ENCODE results near the gene LIN54. TPM values are rescaled to one million over a fixed set of nuclear protein-coding genes. Genes with fewer than 3 reads are reported as not detected.

LIN54 gene
- total and polyA plus RNA-seq, 2 of the 13 experiments (the other 11 are each of a cell fraction or from before 2014, with no cell fraction given): 25.2 to 32.9 TPM

DNA sequence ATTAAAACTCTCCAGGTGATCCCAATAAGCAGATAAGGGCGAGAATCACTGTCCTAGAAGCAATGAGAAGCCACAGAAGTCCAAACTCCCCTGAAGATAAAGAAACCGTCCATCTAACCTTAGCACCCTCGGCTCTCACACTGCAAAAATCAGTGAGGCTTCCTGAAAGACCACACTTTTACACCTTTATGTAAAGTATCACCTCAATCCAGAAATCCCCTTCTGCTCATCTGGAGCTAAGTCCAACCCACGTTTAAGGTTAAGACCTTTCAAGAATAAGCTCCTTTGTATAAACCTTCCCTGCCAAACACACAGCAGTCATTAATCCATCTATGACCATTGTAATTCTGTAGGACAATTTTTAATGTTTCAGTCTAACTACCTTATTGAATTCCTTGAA lies 41.7 kb downstream of the LIN54 start (continued):
- TF ChIP-seq ZNF337 (CRISPR knock-in tag; IDR thresholded peaks at IDR 0.05; ENCODE audit: borderline replicate concordance, low read depth) (no peak), CBX2 (IDR thresholded peaks at IDR 0.05; ENCODE audit: low read depth, low read length) (no peak), CBX2 (CRISPR knock-in tag; IDR thresholded peaks at IDR 0.05; ENCODE audit: low read depth) (no peak), HNRNPL (IDR thresholded peaks at IDR 0.05; ENCODE audit: low read depth, low read length) (no peak), ZNF616 (CRISPR knock-in tag; IDR thresholded peaks at IDR 0.05; ENCODE audit: low read depth) (no peak), AHR (CRISPR knock-in tag; IDR thresholded peaks at IDR 0.05) (no peak)
- TF ChIP-seq, protein P1, sequence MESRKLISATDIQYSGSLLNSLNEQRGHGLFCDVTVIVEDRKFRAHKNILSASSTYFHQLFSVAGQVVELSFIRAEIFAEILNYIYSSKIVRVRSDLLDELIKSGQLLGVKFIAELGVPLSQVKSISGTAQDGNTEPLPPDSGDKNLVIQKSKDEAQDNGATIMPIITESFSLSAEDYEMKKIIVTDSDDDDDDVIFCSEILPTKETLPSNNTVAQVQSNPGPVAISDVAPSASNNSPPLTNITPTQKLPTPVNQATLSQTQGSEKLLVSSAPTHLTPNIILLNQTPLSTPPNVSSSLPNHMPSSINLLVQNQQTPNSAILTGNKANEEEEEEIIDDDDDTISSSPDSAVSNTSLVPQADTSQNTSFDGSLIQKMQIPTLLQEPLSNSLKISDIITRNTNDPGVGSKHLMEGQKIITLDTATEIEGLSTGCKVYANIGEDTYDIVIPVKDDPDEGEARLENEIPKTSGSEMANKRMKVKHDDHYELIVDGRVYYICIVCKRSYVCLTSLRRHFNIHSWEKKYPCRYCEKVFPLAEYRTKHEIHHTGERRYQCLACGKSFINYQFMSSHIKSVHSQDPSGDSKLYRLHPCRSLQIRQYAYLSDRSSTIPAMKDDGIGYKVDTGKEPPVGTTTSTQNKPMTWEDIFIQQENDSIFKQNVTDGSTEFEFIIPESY (CRISPR knock-in tag; IDR thresholded peaks at IDR 0.05): no peak

DNA sequence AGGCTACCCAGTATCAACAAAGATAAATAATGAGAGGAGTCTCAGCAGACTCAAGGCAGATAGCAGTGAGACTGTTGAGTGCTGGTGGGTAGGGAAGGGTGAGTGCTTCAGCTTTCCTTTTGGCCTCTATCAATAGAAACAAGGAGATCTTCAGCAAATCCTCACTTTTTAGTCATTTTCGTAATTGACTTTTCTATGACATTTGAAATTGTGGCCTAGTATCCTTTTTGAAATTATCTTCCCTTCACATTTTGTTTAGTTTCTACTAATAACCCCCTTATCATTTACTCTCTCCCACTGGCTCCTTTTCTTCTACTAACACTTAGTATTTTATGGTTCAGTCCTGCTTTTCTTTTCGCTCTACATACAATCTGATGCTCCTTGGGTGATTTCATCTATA lies 44.9 kb downstream of the LIN54 start:
- Histone ChIP-seq H3K36me3 (replicated peaks in 1 of 2; ENCODE audit: control insufficient read depth in 1 of 2, insufficient read depth in 2 of 2, low read length in 2 of 2) (peaks cover 9 to 56% of the 10 kb centered on the region in 2 experiments), H4K20me1 (ENCODE audit: insufficient read depth, low read length) (no peaks in the 10 kb centered on the region), H3K4me3 (replicated peaks in 1 of 3; ENCODE audit: insufficient read depth in 1 of 3, low read depth in 2 of 3, low read length in 3 of 3) (no peak overlapping the region), H3K9ac (ENCODE audit: insufficient read depth, low read depth, low read length) (no peak overlapping the region), H3K27ac (ENCODE audit: extremely low read length, insufficient read depth, low read length) (no peak overlapping the region), H2AFZ (ENCODE audit: low read length) (no peak overlapping the region), H3K79me2 (ENCODE audit: insufficient read depth, low read length) (peaks cover 2% of the 10 kb centered on the region), H3K4me1 (ENCODE audit: insufficient read depth, low read length) (no peaks in the 10 kb centered on the region), H3K4me2 (ENCODE audit: low read depth, low read length) (no peak overlapping the region), H3K27me3 (ENCODE audit: control insufficient read depth in 1 of 2, insufficient read depth in 2 of 2, low read length in 2 of 2) (no peaks in the 10 kb centered on the region), H3K9me3 (ENCODE audit: low read length) (no peaks in the 10 kb centered on the region)
- ChIA-PET POLR2A (no interaction called here), CTCF (ENCODE audit: low intra/inter-chr PET ratio, low total read pairs) (no interaction called here)
- DNase-seq (ENCODE audit: low spot score) (no peak), ATAC-seq (no peak), FAIRE-seq (no peak)
- WGBS (ENCODE audit: low lambda C conversion rate): 96% methylated on average over 2 of the region's 2 CpGs
- intact Hi-C loops (cut with micrococcal nuclease; ENCODE audit: unreplicated experiment): no loop called here
- no TSS peak for BruUV-seq (replicated peaks)
- in situ Hi-C loops (cut with HindIII; ENCODE audit: extremely low pct_ligation_motif_present, low pct_unique_long_range_greater_than_20kb): no loop called here
- TF ChIP-seq RFXANK (CRISPR knock-in tag; IDR thresholded peaks at IDR 0.05) (no peak), NFE2L1 (CRISPR knock-in tag; IDR thresholded peaks at IDR 0.05; ENCODE audit: borderline replicate concordance) (no peak), NCOA2 (CRISPR knock-in tag; IDR thresholded peaks at IDR 0.05) (no peak), DNMT1 (CRISPR knock-in tag; IDR thresholded peaks at IDR 0.05) (no peak), ZFP36L1 (CRISPR knock-in tag; IDR thresholded peaks at IDR 0.05) (no peak), ZNF652 (CRISPR knock-in tag; IDR thresholded peaks at IDR 0.05; ENCODE audit: borderline replicate concordance, low read depth) (no peak), NR2F6 (IDR thresholded peaks at IDR 0.05) (no peak), NR2F6 (CRISPR knock-in tag; IDR thresholded peaks at IDR 0.05) (no peak), IKZF1 (IDR thresholded peaks at IDR 0.05) (no peak), ZNF570 (CRISPR knock-in tag; IDR thresholded peaks at IDR 0.05; ENCODE audit: borderline replicate concordance) (no peak), ZFP36L2 (CRISPR knock-in tag; IDR thresholded peaks at IDR 0.05) (no peak)
- TF ChIP-seq, protein P2, sequence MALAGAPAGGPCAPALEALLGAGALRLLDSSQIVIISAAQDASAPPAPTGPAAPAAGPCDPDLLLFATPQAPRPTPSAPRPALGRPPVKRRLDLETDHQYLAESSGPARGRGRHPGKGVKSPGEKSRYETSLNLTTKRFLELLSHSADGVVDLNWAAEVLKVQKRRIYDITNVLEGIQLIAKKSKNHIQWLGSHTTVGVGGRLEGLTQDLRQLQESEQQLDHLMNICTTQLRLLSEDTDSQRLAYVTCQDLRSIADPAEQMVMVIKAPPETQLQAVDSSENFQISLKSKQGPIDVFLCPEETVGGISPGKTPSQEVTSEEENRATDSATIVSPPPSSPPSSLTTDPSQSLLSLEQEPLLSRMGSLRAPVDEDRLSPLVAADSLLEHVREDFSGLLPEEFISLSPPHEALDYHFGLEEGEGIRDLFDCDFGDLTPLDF (CRISPR knock-in tag; IDR thresholded peaks at IDR 0.05): no peak
